ENCODE measurements around the gene TNFRSF8. TPM values are rescaled to one million over a fixed set of nuclear protein-coding genes. Genes with fewer than 3 reads are reported as not detected.
A peak's percentile ranks its signal among the peaks of the same experiment; 100 is the strongest.

Gene TNFRSF8
- total and polyA plus RNA-seq, 9 of the 15 experiments (the other 6 are each of a cell fraction or from before 2014, with no cell fraction given): 3.5 to 38.4 (median 17.1) TPM

DNA sequence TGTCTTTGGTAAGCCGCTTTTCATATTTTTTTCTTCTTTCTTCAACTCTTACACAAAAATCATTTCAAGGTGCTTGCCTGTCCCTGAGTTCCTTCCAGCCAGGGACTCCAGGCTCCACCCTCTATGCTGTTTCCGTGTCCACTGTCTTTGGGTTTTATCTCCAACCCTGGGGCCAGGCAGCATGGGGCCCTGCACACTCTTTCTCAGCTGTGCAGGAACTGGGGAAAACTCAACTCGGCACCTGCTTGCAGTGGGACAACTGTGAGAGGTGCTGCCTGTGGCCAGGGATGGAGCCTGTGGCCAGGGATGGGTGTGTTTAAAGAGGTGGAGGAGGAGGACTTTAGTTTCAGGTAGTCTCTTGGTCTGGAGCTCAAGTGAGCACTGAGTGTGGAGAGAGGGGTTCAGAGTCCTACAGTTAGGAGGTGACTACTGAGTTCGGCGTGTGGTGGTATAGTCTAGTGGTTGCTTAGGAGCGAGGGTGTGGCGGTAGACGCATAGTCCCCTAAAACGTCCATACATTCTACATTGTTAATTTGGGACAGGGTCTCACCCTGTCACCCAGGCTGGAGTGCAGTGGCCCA lies 13.4 kb downstream of the TNFRSF8 start (continued):
- TF ChIP-seq, protein P1, sequence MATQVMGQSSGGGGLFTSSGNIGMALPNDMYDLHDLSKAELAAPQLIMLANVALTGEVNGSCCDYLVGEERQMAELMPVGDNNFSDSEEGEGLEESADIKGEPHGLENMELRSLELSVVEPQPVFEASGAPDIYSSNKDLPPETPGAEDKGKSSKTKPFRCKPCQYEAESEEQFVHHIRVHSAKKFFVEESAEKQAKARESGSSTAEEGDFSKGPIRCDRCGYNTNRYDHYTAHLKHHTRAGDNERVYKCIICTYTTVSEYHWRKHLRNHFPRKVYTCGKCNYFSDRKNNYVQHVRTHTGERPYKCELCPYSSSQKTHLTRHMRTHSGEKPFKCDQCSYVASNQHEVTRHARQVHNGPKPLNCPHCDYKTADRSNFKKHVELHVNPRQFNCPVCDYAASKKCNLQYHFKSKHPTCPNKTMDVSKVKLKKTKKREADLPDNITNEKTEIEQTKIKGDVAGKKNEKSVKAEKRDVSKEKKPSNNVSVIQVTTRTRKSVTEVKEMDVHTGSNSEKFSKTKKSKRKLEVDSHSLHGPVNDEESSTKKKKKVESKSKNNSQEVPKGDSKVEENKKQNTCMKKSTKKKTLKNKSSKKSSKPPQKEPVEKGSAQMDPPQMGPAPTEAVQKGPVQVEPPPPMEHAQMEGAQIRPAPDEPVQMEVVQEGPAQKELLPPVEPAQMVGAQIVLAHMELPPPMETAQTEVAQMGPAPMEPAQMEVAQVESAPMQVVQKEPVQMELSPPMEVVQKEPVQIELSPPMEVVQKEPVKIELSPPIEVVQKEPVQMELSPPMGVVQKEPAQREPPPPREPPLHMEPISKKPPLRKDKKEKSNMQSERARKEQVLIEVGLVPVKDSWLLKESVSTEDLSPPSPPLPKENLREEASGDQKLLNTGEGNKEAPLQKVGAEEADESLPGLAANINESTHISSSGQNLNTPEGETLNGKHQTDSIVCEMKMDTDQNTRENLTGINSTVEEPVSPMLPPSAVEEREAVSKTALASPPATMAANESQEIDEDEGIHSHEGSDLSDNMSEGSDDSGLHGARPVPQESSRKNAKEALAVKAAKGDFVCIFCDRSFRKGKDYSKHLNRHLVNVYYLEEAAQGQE (IDR thresholded peaks at IDR 0.05; ENCODE audit: borderline replicate concordance): no peak
- TF ChIP-seq, protein P1 (CRISPR knock-in tag; IDR thresholded peaks at IDR 0.05; ENCODE audit: low read depth): no peak
- TF ChIP-seq, protein P2, sequence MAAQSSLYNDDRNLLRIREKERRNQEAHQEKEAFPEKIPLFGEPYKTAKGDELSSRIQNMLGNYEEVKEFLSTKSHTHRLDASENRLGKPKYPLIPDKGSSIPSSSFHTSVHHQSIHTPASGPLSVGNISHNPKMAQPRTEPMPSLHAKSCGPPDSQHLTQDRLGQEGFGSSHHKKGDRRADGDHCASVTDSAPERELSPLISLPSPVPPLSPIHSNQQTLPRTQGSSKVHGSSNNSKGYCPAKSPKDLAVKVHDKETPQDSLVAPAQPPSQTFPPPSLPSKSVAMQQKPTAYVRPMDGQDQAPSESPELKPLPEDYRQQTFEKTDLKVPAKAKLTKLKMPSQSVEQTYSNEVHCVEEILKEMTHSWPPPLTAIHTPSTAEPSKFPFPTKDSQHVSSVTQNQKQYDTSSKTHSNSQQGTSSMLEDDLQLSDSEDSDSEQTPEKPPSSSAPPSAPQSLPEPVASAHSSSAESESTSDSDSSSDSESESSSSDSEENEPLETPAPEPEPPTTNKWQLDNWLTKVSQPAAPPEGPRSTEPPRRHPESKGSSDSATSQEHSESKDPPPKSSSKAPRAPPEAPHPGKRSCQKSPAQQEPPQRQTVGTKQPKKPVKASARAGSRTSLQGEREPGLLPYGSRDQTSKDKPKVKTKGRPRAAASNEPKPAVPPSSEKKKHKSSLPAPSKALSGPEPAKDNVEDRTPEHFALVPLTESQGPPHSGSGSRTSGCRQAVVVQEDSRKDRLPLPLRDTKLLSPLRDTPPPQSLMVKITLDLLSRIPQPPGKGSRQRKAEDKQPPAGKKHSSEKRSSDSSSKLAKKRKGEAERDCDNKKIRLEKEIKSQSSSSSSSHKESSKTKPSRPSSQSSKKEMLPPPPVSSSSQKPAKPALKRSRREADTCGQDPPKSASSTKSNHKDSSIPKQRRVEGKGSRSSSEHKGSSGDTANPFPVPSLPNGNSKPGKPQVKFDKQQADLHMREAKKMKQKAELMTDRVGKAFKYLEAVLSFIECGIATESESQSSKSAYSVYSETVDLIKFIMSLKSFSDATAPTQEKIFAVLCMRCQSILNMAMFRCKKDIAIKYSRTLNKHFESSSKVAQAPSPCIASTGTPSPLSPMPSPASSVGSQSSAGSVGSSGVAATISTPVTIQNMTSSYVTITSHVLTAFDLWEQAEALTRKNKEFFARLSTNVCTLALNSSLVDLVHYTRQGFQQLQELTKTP (IDR thresholded peaks at IDR 0.05; ENCODE audit: low read depth in 1 of 2, partially characterized antibody in 2 of 2): no peak
- TF ChIP-seq, protein P3, sequence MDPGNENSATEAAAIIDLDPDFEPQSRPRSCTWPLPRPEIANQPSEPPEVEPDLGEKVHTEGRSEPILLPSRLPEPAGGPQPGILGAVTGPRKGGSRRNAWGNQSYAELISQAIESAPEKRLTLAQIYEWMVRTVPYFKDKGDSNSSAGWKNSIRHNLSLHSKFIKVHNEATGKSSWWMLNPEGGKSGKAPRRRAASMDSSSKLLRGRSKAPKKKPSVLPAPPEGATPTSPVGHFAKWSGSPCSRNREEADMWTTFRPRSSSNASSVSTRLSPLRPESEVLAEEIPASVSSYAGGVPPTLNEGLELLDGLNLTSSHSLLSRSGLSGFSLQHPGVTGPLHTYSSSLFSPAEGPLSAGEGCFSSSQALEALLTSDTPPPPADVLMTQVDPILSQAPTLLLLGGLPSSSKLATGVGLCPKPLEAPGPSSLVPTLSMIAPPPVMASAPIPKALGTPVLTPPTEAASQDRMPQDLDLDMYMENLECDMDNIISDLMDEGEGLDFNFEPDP (CRISPR knock-in tag; IDR thresholded peaks at IDR 0.05): no peak
- TF ChIP-seq MYC (IDR thresholded peaks at IDR 0.05; ENCODE audit: low read depth, low read length): peak; percentile 35; the same call in 1 of the 2 replicates
- no peak for TF ChIP-seq MYC (CRISPR knock-in tag; IDR thresholded peaks at IDR 0.05; ENCODE audit: borderline replicate concordance, low read depth)
- TF ChIP-seq ARID2 (IDR thresholded peaks at IDR 0.05): no peak
- no peak for TF ChIP-seq RHOXF2B (CRISPR knock-in tag; conservative IDR thresholded peaks at IDR 0.05)
- TF ChIP-seq, protein P4, sequence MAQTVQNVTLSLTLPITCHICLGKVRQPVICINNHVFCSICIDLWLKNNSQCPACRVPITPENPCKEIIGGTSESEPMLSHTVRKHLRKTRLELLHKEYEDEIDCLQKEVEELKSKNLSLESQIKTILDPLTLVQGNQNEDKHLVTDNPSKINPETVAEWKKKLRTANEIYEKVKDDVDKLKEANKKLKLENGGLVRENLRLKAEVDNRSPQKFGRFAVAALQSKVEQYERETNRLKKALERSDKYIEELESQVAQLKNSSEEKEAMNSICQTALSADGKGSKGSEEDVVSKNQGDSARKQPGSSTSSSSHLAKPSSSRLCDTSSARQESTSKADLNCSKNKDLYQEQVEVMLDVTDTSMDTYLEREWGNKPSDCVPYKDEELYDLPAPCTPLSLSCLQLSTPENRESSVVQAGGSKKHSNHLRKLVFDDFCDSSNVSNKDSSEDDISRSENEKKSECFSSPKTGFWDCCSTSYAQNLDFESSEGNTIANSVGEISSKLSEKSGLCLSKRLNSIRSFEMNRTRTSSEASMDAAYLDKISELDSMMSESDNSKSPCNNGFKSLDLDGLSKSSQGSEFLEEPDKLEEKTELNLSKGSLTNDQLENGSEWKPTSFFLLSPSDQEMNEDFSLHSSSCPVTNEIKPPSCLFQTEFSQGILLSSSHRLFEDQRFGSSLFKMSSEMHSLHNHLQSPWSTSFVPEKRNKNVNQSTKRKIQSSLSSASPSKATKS (CRISPR knock-in tag; IDR thresholded peaks at IDR 0.05): no peak
- no peak for TF ChIP-seq SRF (CRISPR knock-in tag; IDR thresholded peaks at IDR 0.05)
- no peak for TF ChIP-seq ZNF830 (CRISPR knock-in tag; IDR thresholded peaks at IDR 0.05)
